Endothelial cell (in vitro differentiated cells): ENCODE measurements around the gene MRGPRG. TPM values are rescaled to one million over a fixed set of nuclear protein-coding genes. Genes with fewer than 3 reads are reported as not detected.

Experiments used
- DNase-seq: peaks from one replicate; pipeline ENCODE4 v3.0.0; 2021; ENCODE audit warnings: low spot score
- H3K27ac Mint-ChIP-seq: one replicate; pipeline ENCODE4 v1.8.0; 2021; ENCODE audit warnings: mixed read lengths, inconsistent platforms; ENCODE audit not compliant: unreplicated experiment
- H3K27me3 Mint-ChIP-seq: one replicate; pipeline ENCODE4 v1.8.0; 2021; ENCODE audit warnings: mild to moderate bottlenecking, moderate library complexity, mixed read lengths, inconsistent platforms; ENCODE audit not compliant: unreplicated experiment
- H3K36me3 Mint-ChIP-seq: one replicate; pipeline ENCODE4 v1.8.0; 2021; ENCODE audit warnings: mild to moderate bottlenecking, low read depth, mixed read lengths, inconsistent platforms; ENCODE audit not compliant: unreplicated experiment
- H3K4me1 Mint-ChIP-seq: one replicate; pipeline ENCODE4 v1.8.0; 2021; ENCODE audit warnings: mild to moderate bottlenecking, mixed read lengths, inconsistent platforms; ENCODE audit not compliant: unreplicated experiment
- H3K4me3 Mint-ChIP-seq: one replicate; pipeline ENCODE4 v1.8.0; 2021; ENCODE audit warnings: mild to moderate bottlenecking, mixed read lengths, inconsistent platforms; ENCODE audit not compliant: unreplicated experiment
- H3K9me3 Mint-ChIP-seq: one replicate; pipeline ENCODE4 v1.8.0; 2021; ENCODE audit warnings: mixed read lengths, inconsistent platforms; ENCODE audit not compliant: unreplicated experiment
- total RNA-seq: library from RNA; stranded (reverse); fragmentation: NEBNext Ultra II Directional; extraction: Animal tissue kit (Norgen Biotek cat#: 25700); gene quantifications from one replicate; pipeline ENCODE4 v1.2.1, GENCODE V29; 2021; ENCODE audit not compliant: unreplicated experiment
- TF ChIP-seq, protein P1 (sequence below): fragments of 200-600 bp; sonication (generic); IDR thresholded peaks from one replicate; pipeline ENCODE4 v1.5.0; 2021; ENCODE audit warnings: antibody characterized with exemption; ENCODE audit not compliant: unreplicated experiment

The MRGPRG gene
- total RNA-seq, 1 donor from 2014 or later: not detected

DNA sequence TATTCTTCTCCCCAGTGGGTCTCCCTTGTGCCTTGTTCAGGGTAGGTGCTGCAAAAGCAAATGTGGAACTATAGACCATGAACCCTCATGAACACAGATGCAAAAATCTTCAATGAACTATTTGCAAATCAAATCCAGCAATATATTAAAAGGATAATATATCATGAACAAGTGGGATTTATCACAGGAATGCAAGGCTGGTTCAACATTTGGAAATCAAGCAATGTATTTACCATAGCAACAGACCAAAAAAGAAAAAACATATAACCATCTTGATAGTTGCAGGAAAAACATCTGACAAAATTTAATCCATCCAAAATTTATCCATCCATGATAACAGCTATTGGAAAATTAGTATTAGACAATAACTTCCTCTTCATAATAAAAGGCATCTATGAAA is 42.1 kb downstream of the MRGPRG start:
- H3K27me3 Mint-ChIP-seq: peaks cover 2% of the 10 kb centered on the region
- H3K4me3 Mint-ChIP-seq: no peak overlapping the region
- TF ChIP-seq, protein P1, sequence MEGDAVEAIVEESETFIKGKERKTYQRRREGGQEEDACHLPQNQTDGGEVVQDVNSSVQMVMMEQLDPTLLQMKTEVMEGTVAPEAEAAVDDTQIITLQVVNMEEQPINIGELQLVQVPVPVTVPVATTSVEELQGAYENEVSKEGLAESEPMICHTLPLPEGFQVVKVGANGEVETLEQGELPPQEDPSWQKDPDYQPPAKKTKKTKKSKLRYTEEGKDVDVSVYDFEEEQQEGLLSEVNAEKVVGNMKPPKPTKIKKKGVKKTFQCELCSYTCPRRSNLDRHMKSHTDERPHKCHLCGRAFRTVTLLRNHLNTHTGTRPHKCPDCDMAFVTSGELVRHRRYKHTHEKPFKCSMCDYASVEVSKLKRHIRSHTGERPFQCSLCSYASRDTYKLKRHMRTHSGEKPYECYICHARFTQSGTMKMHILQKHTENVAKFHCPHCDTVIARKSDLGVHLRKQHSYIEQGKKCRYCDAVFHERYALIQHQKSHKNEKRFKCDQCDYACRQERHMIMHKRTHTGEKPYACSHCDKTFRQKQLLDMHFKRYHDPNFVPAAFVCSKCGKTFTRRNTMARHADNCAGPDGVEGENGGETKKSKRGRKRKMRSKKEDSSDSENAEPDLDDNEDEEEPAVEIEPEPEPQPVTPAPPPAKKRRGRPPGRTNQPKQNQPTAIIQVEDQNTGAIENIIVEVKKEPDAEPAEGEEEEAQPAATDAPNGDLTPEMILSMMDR: no peak

GRCh38 chr11:3175194-3175593 is 43.4 kb downstream of the MRGPRG start:
- no peak overlapping the region for H3K4me3 Mint-ChIP-seq
- DNase-seq: no peak
- TF ChIP-seq, protein P1: no peak
- H3K9me3 Mint-ChIP-seq: peaks cover 5% of the 10 kb centered on the region
- H3K27me3 Mint-ChIP-seq: no peaks in the 10 kb centered on the region
- H3K4me1 Mint-ChIP-seq: peaks cover 8% of the 10 kb centered on the region
- H3K27ac Mint-ChIP-seq: no peak overlapping the region
- peaks cover 3% of the 10 kb centered on the region for H3K36me3 Mint-ChIP-seq

More for the DNA sequence above, 42.1 kb downstream of the MRGPRG start:
- H3K4me1 Mint-ChIP-seq: peaks cover 8% of the 10 kb centered on the region
- DNase-seq: no peak
- H3K36me3 Mint-ChIP-seq: peaks cover 3% of the 10 kb centered on the region
- no peak overlapping the region for H3K27ac Mint-ChIP-seq
- H3K9me3 Mint-ChIP-seq: peaks cover 5% of the 10 kb centered on the region

DNA sequence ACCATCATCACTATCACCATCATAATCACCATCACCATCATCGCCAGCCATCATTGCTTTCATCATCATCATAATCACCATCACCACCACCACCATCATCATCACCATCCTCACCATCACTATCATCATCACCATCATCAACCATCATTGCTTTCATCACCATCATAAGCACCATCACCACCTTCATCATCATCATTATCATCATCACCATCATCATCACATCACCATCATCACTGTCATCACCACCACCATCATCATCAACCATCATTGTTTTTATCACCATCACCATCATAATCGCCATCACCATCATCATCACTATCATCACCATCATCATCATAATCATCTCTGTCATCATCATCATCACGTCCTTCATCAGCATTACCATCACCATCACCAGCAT is 44.2 kb downstream of the MRGPRG start:
- TF ChIP-seq, protein P1: no peak
- Mint-ChIP-seq H3K4me3 (no peak overlapping the region), H3K4me1 (peaks cover 11% of the 10 kb centered on the region), H3K9me3 (peaks cover 5% of the 10 kb centered on the region), H3K27ac (no peak overlapping the region), H3K36me3 (peaks cover 7% of the 10 kb centered on the region), H3K27me3 (peaks cover 2% of the 10 kb centered on the region)
- no peak for DNase-seq

DNA sequence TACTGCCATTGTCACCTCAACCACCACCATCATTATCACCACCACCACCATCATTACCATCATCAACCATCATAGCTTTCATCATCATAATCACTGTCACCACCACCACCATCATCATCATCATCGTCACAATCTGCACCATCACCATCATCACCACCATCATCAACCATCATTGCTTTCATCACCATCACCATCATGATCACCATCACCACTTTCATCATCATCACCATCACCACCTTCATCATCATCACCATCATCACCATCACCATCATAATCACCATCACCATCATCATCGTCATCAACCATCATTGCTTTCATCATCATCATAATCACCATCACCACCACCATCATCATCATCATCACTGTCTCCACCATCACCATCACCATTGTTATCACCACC is 44.8 kb downstream of the MRGPRG start:
- Mint-ChIP-seq H3K27ac (no peak overlapping the region), H3K9me3 (peaks cover 5% of the 10 kb centered on the region), H3K36me3 (peaks cover 7% of the 10 kb centered on the region), H3K4me1 (peaks cover 11% of the 10 kb centered on the region), H3K27me3 (peaks cover 2% of the 10 kb centered on the region), H3K4me3 (no peak overlapping the region)
- TF ChIP-seq, protein P1: no peak
- no peak for DNase-seq

DNA sequence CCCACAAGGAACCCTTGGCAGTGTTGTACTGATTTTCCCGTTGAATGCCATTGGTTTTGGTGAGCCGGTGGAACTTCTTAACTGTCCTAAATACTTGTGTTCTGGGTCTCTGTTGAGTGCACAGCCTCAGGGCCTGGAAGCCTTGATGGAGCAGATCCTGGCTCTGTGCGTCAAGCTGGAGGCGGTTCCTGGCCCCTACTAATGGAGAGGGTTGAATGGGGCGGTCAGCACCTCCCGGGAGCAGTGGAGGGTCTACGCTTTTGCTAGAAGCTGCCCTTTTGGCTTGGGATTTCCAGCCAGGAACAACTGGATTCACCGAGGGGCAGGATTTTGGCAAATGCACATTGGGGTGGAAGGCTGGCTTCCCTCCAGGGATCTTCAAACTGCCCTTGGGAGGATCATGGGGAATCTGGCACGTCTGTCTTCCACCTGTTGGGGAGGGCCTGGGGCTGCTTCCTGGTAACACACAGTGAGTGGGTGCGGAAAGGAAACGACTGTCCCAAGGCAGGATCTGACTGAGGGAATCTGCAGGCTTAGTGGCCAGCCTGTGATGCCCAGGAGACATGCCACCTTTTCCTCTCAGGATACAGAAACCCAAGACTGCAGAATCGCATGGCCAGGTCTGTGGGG is 46.6 kb downstream of the MRGPRG start:
- TF ChIP-seq, protein P1: no peak
- peaks cover 7% of the 10 kb centered on the region for H3K36me3 Mint-ChIP-seq
- DNase-seq: no peak
- H3K4me3 Mint-ChIP-seq: no peak overlapping the region
- no peak overlapping the region for H3K27ac Mint-ChIP-seq
- H3K27me3 Mint-ChIP-seq: peaks cover 2% of the 10 kb centered on the region
- peaks cover 5% of the 10 kb centered on the region for H3K9me3 Mint-ChIP-seq
- H3K4me1 Mint-ChIP-seq: peaks cover 11% of the 10 kb centered on the region
